Testis (tissue), 2 donors: ENCODE results near the gene PKNOX2.

Experiments
- CTCF ChIP-seq, 3 experiments: fragments of 450-650 bp in 2 of 3; fragments of 200-600 bp in 1 of 3; sonication (generic) in 1 of 3; IDR thresholded peaks; one replicate each; pipeline ENCODE4 v1.5.1; 2016 to 2019; ENCODE audit warnings: antibody characterized with exemption in 3 of 3, mild to moderate bottlenecking in 2 of 3, moderate library complexity in 1 of 3
- POLR2A ChIP-seq: fragments of 450-650 bp; IDR thresholded peaks from one replicate; pipeline ENCODE4 v1.6.1; 2017; ENCODE audit warnings: antibody characterized with exemption, mild to moderate bottlenecking, moderate library complexity

DNA sequence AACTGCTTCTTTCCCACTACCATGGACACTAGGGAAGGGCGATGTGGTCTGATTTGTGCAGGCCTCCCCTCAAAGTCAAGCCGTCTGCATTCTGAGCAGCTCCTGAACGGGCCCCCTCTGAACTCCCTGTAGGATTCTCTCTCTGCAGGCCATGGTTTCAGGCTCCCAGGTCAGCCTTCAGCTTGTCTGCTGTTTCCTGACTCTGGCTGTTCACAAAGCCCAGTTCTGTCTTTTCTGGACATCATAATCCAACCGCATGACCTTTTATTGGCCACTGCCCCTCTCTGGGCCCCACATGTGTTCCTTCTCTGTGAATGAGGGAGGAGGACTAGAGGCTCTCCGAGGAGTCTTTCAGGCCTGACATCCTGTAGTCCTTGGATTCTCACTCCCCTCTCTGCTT lies 170.6 kb downstream of the PKNOX2 start:
- TF ChIP-seq CTCF (IDR thresholded peaks at IDR 0.05) (no peak), POLR2A (no peak)
